GM18520 (cell line): ENCODE results near the gene PSMD14.

ENCODE experiments used
- ATAC-seq: cut with Tn5 transposase; IDR thresholded peaks from one replicate; pipeline ENCODE4 v1.9.1; 2021; ENCODE audit not compliant: unreplicated experiment

PSMD14 gene

DNA sequence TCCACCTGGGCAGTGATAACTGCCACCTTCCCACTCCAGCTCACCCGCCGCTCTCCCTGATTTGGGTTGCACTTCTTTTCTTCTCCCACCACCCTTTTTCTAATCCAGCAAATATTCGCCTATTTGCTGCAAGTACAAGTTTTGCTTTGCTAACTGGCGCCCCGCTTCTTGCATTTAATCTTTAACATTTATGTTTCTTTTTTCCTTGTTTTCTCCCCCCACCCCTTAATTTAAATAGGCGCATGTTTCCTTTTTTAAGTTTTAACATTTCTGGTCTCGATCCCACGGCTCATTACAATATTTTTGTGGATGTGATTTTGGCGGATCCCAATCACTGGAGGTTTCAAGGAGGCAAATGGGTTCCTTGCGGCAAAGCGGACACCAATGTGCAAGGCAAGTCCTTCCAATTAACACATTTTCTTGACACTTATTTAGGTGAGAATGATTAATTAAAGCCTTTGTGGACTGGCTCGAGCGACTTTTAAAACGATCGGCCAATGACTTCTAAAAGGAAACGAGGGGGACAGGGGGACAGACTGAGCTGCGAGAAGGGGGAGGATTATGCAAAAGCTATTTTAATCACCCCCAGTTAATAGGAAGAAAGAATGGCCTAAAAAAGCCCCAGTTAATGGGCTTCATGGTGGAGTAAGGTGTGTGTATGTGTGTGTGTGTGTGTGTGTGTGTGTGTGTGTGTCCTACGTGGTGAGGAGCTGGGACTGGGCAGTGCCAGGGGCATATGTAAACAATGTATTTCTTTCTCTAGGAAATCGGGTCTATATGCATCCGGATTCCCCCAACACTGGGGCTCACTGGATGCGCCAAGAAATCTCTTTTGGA is 109.4 kb downstream of the PSMD14 start:
- ATAC-seq, result no peak

DNA sequence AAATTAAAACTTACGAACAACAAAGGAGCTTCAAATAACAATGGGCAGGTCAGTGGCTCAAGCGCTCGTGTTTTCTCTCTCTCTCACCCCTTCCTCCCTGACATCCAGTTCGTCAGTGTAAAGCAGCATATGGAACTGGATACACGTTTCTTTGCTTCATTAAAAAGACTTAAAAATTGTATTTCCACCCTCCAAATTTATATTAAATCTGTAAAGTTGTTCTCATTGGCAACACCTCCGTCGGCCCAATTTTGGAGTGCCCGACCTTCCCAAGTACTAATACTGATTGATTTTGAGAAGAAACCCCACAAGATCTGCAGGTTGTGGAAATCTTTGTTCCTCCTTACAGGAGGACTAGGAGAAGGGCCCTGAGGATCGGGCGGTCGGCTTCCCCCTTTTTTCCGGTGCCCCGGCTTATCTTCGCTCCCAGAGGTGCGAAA is 110.1 kb downstream of the PSMD14 start:
- ATAC-seq, result no peak

DNA sequence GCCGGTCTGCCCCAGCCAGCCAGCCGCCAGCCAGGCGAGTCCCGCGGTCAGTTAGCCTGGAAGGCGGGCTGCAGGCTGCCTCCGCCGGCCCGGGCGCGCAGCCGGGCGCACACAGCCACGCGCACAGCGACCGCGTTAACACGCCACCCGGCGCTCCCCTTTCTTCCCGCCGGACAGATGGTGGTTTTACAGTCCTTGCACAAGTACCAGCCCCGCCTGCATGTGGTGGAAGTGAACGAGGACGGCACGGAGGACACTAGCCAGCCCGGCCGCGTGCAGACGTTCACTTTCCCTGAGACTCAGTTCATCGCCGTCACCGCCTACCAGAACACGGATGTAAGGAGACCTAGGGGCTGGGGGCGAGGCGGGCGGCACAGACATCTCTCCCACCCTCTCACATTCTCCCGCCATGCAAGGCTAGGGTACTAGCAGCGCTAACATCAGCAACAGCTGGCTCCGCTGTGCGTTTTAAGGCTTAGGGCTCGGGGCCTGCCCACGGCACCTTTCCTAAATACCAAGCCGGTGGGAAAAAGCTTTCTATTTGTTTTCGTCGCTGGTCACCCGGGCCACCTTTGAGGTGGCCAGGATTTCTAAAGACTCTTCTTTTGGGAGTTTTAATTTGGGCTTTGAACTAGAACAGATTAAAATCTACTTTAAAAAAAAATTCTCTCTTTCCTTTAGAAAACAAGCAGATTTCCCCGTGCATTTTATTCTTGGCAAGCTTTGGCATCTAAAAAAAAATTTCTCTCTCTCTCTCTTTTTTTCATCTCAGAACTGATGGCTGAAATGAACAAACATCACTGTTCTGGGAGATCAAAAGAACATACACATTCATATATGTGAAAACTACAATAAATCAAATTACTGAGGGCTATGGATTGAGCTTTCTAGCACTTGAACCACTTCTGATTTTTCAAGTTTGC is 110.8 kb downstream of the PSMD14 start:
- ATAC-seq, result no peak

GRCh38 chr2:161419638-161420190 is 111.5 kb downstream of the PSMD14 start:
- no peak for ATAC-seq

- ATAC-seq, result no peak
Measured at GRCh38 chr2:161420406-161421074, 112.3 kb downstream of the PSMD14 start.

- ATAC-seq, result no peak
Measured at GRCh38 chr2:161421686-161422085, 113.5 kb downstream of the PSMD14 start.

GRCh38 chr2:161422816-161423403 is 114.7 kb downstream of the PSMD14 start:
- no peak for ATAC-seq

- no peak for ATAC-seq
Measured at GRCh38 chr2:161423421-161424393, 115.5 kb downstream of the PSMD14 start.

DNA sequence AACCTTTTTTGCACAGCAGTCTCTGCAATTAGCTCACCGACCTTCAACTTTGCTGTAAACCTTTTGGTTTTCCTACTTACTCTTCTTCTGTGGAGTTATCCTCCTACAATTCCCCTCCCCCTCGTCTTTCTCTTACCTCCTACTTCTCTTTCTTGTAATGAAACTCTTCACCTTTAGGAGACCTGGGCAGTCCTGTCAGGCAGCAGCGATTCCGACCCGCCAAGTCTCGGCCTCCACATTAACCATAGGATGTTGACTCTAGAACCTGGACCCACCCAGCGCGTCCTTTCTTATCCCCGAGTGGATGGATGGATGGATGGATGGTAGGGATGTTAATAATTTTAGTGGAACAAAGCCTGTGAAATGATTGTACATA is 116.2 kb downstream of the PSMD14 start:
- ATAC-seq, result no peak

DNA sequence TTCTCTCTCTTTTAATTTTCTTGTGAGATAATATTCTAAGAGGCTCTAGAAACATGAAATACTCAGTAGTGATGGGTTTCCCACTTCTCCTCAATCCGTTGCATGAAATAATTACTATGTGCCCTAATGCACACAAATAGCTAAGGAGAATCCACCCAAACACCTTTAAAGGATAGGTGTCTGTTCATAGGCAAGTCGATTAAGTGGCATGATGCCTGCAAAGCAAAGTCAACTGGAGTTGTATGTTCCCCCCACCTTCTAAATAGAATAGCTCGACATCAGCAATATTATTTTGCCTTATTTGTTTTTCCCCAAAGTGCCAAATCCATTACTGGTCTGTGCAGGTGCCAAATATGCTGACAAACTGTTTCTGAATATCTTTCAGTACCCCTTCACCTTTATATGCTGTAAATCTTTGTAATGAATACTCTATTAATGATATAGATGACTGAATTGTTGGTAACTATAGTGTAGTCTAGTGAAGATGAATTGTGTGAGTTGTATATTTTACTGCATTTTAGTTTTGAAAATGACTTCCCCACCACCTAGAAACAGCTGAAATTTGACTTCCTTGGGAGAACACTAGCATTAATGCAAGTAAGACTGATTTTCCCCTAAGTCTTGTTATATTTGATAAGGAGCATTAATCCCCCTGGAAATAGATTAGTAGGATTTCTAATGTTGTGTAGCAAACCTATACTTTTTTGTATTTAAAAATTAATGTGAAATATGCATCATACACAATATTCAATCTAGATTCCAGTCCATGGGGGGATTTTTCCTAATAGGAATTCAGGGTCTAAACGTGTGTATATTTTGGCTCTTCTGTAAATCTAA is 116.9 kb downstream of the PSMD14 start:
- no peak for ATAC-seq

- ATAC-seq, result no peak
Measured at GRCh38 chr2:161425728-161426454, 117.7 kb downstream of the PSMD14 start.

DNA sequence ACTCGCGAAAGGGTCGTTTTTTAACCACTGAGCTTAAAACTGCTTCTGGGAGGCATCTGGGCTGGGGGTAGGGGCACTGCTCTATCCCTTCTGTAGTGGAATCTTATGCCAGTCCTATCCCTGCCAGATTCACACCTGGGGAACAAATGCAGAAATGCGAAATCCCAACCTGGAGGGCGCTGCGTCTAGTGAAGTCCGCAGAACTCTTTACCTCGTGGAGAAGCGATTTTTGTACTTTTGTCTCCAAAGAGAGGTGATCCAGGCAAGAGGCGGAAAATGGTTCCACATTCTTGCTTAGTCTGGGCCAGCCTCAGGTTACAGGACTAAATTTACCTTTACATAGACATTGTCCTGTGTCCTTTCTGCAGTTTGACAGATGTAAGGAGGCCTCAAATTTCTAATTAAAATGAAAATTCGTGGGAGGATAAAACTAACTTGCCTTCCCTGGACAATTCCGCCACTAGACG is 118.3 kb downstream of the PSMD14 start:
- ATAC-seq, result no peak

DNA sequence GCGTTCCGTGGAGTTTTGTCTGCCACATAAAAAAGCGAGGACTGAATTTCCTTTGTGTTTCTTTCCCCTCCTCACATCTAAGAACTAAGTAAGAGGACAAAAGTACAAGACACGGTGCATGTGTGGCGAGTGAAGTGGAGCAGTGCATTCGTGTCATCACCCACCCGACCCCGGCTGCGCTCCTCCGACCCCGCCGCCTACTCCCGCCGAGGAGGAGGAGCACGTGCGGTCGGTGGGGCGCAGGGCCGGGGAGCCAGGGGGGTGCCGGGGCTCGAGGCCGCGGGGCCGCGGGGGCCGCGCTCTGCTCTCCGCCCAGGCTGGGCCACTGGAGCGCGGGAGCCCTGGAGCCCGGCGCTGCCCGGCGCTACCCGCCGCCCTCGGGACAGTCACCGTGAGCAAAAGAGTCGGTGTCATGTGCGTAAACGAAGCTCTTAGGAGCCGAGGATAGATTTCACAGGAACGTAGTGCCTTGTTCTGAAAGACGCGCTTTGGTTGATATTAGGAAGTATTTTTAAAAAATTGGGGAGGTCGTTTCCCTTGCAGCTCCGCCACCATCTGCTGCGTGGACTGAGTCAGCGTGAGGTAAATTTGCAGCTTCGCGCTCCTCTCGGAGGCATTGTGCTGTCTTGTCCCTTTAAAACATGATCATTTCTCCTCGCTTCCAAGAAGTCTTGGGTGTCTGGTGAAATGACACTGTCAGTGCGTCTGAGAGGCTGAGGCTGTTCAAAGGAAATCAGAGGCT is 118.9 kb downstream of the PSMD14 start:
- no peak for ATAC-seq

GRCh38 chr2:161427664-161428587 is 119.7 kb downstream of the PSMD14 start:
- no peak for ATAC-seq

GRCh38 chr2:161430386-161430785 is 122.2 kb downstream of the PSMD14 start:
- no peak for ATAC-seq

- no peak for ATAC-seq
Measured at GRCh38 chr2:161432107-161432506, 123.9 kb downstream of the PSMD14 start.
